GM21529 (cell line): ENCODE measurements around the gene IMPACT.
A peak's percentile ranks its signal among the peaks of the same experiment; 100 is the strongest.

Experiments used
- ATAC-seq: cut with Tn5 transposase; IDR thresholded peaks from one replicate; pipeline ENCODE4 v1.9.1; 2021; ENCODE audit not compliant: unreplicated experiment

The IMPACT gene

DNA sequence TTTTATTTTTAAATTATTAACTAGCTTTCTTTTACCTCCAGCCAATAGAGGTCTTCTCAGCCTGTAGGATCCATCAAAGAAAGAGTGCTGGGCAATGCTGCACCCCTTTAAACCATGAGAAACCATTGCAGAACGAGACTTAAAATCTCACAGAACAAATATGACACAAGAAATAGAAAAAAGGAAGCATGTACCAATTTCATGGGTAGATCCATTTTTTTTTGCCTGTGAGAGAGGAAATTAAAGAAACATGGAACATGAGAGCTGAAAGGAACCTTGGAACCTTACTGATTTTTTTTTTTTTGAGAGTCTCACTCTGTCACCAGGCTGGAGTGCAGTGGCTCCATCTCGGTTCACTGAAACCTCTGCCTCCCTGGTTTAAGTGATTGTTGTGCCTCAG is 47.9 kb downstream of the IMPACT start:
- no peak for ATAC-seq

DNA sequence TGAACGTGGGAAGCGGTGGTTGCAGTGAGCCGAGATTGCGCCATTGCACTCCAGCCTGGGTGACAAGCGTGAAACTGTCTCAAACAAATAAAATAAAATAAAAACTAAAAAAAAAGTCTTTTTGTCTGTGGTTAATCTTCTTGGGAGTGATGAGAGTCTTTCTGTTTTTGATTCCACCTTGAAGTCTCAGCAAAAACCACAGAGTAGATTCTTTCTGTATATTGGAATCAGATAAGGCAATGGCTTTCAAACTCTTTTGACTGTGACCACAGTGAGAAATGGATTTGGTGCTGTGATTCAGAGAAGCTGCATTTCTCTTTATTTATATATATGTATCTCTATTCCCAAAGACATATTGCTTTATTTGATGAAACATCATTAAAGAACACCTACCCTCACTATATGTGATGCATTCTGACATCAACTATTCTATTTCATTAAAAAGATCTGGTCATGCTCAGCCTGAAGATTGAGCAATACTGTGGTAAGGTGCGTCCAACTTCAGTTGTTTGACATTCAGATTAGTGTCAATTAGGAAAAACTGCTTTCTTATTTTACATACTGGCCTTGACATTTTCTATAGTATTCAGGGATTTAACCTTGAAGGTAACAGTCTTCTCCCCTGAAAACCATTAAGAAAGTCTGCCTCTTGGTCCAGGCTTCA is 49.6 kb downstream of the IMPACT start:
- no peak for ATAC-seq

DNA sequence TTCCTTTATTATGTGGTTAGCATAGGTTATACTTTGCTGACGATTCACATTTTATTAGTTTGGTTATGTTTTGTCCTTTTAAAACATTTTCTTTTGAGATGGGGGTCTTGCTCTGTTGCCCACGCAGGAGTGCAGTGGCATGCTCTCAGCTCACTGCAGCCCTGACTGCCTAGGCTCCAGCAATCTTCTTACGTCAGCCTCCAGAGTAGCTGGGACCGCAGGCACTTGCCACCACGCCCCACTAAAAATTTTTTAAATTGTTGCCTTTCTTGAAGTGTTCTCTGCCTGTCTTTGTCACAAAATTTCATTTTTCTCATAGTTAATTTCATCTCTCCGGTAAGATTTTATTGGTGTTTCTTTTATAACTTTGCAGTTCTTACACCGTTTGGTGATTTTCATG is 52.9 kb downstream of the IMPACT start:
- ATAC-seq, result no peak

DNA sequence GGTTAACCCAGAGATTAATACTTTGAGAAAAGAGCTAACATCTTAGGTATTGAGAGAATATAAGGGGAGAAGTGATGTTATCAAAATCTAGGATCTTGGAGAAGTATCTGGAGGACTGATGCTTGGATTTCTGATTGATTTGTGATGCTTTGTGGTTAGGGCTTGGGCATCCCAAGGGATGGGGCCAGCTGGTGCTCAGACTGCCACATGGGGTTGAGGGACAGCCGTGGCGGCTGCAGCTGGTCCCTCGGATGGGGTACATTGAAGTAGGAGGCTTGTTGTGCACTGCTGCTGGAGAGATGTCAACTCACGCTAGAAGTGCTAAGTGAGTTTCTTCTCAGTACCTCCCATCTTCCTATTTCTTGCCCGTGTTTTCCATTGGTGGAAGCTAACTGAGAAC is 56.4 kb downstream of the IMPACT start:
- ATAC-seq, result no peak

DNA sequence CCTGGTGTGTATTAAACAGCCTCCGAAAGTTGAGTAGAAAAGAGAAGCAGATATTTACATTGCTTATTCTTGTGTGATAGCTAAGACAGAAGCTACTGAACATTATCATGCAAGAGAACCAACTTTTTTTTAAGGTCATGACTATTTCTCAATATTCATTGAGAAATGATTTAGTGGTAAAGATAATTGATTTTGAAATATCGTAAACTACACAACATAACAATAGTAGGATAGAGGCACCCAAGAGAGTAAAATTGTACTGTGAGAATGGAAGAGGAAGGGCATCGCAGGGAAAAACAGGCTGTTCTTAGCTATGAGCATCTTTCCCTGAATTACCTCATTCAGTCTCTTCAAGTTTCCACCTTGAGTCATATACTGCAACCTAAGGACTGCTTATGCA is 59.2 kb downstream of the IMPACT start:
- ATAC-seq, result no peak

DNA sequence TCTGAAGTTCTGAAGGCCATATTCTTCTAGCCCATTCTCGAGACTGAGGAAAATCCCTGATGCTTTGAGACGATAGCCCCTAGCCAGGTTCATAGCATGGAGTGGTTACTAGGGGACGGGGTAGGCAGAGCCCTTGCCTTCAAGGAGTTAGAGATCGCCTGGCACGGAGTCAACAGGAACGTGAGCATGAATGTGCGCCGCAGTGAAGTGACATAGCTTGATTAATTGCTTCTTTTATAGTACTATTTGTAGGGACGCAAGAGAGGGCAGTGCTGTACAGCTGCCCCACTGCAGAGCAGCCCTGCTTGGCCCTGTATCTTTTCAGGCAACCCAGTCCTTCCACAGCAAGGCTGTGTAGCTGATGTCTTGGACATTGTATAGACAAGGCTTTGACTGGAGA is 60.2 kb downstream of the IMPACT start:
- ATAC-seq, result no peak

DNA sequence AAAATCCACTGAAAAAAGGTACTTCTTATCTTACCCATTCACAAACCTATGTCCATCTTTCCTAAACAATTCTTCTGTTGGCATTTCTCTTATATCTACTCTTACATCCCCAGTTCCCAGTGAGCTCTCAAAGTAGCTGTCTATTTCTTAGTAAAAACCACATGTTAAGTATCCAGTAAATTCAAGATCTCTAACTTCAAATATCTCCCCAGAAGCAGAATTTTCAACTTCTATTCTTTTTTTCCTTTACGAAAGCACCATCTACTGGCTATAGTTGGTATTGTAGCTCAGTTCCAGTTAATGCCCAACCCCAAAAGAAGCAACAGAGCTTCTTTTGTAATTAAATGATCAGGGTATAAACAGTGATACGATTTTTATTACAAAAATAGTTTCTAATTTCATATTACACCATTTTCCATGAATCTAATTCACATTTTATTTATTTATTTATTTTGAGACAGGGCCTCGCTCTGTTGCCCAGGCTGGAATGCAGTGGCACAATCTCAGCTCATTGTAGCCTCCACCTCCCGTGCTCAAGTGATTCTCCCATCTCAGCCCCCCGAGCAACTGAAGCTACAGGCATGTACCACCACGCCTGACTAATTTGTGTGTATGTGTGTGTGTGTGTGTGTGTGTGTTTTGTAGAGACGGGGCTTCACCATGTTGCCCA is 62.5 kb downstream of the IMPACT start:
- no peak for ATAC-seq

DNA sequence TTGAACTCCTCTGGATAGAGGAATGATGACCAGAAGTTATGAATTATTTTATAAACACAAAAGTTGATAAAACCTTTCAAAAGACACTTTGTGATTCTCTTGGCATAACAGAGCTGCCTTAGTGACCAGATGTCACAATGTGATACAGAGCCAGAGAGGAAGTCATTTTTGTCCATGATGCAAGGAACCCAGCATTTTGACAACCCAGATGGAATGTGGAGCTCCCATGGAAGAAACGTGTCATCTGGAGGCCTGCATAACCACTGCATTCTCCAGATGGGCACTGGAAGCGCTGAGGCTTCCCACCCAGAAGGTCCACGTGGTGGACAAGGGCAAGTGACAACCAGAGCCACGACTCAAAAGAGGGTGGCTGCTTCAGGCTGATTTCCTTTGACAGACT is 64.1 kb downstream of the IMPACT start:
- ATAC-seq, result no peak

DNA sequence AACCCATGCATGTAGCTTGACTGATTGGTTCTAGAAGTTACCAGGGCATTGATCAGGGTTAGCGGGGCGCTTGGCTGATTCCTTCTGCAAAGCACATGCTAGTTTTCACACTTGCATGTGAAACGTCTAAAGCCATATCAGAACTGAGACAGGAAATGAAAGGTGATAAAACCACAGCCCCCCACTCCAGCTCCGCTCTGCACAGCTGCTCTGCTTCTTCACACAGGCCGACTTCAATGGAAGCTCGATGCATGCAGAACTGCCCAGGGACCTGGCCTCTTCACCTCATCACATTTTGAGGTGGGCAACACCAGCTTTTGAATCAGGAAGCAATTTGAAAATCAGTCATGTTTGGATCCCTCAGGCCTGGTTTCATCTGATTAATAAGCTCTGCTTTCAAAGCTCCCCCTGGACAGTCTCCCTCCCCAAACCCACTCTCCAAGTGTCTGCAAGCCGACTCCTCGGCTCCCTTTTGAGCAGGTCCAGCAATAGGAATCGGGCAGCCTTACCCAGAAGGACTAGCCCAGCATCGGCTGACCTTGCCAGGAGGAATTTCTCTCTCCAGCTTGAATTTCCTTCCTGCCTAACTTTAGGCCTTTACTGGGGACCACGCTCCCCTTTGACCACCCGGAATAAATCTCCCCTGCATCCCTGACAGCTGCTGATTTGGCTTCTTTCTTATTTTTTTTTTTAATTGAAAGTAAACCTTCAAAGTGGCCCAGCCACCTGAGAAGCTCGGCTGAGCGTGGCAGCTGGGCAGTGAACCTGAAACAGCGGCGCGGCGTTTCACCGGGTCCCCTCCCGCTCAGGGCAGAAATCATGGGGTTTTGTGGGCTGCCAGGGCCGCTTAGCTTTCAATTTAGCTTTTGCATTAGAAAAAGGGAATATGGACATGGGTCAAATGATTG is 65.7 kb downstream of the IMPACT start:
- ATAC-seq, result peak; percentile 84

DNA sequence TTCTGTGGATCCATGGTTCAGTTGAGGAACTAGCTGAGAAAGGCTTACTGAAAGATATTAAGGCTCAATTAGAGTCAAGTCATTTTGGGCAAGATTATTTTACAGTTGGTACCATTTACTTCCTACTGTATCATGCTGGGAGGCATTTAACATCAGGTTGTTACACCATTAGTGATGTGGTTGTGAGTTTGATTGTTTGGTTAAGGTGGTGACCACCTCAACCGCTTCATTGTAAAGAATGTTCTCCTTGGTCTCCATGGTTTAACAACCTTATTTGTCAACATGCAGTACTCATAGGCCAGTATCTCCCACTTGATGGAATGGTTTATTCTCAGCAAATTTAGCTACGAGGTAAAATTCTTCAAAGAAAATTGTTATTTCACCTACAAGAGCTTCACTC is 68.1 kb downstream of the IMPACT start:
- no peak for ATAC-seq

DNA sequence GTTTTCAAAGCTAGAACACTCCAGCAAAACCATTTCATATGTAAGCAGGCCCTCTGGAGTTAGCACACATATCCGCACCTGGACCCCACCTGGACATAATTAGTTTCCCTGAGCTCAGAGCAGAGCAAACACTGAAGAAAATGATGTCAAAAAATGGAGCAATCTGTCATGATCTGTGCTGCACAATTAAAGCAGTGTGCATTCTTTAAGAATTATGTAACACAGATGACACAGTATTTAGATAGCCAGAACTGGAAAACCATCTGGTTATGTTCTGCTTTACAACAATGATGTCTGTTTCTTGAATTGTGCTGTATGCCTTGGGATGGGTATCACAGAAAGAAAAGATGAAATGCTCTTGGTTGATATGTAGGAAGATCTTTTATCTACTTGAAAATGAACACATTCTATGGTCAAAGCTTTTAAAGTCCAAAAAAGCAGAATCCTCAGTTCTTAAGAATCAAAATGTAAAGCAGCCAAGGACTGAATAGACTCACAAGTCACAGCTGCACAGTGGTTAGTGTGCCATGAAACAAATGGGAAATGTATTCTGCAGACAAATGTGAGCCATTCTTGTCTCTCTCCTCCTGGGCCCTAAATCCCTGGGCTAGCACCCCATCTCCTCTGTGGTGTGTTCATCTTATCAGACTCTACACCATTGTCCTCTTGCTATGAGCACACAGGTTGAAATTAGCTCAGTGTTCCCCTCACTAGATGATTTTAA is 70.7 kb downstream of the IMPACT start:
- ATAC-seq, result no peak

DNA sequence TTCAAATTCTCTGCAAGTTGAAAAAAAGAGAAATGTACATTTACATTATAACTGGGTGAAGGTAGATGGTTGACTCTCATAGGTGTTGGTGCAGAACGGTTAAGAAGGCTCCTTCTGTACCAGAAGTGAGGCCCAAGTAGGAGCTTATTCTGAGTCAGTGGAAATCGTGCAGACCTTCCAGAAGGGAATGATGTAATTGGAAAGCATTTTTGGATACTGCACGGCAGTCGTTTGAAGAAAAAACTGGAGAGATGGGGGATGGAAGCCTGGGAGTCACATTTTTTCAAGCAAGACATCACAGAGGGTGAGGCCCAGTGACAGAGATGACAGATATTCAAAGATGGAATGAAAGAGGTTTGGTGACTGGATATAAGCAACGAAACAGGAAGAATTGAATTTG is 73.3 kb downstream of the IMPACT start:
- ATAC-seq, result no peak

DNA sequence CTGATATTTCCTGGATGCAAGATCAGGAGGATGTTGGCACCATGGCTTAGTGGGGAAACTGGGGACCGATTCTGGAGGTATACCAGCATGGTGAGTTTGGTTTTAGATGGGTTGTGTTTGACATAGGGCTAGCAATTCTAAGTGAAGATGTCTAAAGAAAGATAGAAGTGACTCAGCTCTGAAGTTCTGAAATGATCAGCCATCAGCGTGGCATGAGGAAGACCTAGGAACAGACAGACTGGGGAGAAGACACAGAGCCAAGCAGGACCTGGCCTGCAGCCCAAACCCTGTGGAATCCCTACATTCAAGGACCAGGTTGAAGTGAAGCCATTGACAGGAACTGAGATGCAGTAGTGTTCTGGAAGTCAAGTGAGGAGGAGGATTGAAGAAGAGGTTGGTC is 73.7 kb downstream of the IMPACT start:
- ATAC-seq, result no peak

DNA sequence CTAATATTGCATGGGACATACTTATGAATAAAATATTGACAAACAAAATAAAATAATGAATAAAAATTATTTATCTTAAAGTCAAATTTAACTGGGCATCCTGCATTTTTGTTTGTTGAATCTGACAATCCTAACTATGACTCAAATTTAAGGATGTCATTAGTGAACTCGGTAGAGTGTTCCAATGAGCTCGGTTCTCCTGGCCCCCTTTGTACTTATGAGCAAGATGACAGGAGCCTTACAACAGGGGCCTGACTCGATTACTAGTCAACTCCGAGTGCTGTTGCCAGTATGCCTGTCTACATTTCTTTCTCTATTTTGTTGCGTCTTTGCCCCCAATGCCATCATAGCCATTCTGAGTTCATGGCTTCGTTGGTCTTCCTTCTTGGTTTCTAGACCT is 74.3 kb downstream of the IMPACT start:
- ATAC-seq, result no peak

DNA sequence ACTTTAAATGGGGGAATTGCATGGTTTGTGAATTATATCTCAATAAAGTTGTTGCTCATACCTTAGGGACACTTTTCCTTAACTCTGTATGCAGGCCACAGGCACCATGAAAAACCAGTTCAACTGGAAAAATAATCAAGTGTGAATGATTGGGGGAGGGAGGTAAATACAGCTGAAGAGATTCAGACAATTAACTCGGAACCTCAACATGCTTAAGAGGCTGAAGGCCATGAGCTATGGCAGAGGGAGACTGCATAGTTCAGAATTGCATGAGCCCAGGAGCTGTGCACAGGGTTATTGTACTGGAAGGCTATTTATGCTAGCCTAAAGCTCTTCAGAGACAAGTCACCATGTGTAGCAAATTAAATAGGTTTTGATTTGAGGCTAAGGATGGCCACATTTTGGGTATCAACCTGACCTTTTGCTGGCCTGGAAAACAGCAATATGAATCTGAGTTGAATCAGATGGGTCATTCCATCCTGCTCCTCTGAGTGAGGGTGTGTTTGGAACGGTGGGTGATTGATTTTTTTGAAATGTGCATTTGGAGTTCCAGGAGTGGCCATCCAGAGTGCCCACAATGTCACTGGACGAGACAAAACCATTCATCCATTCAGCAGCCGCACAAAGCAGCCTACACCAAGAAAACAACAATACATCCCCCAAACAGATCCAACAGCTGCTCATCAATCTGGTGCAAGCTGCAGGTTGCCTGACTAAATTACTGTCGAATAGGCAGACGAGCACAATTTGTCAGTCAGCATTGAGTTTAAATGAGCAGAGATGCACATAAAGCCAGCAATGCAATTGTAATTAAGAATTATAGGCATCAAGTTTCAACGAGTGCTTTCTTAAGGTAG is 76.4 kb downstream of the IMPACT start:
- ATAC-seq, result no peak
